Tibial nerve (tissue), 4 donors: Measurements from ENCODE around the gene SPATA33.

Experiments used
- EP300 ChIP-seq, 2 donors: sonication (generic); formaldehyde crosslinking; IDR thresholded peaks; one replicate each; pipeline ENCODE4 v1.6.1; 2017; ENCODE audit warnings: antibody characterized with exemption in 2 of 2, mild to moderate bottlenecking in 1 of 2
- TF ChIP-seq, protein P1 (sequence below), 5 experiments: fragments of 200-600 bp in 3 of 5; fragments of 450-650 bp in 2 of 5; sonication (generic) in 3 of 5; IDR thresholded peaks; one replicate each; pipeline ENCODE4 v1.5.1; 2016 to 2019; ENCODE audit warnings: antibody characterized with exemption in 5 of 5, mild to moderate bottlenecking in 3 of 5, moderate library complexity in 2 of 5

DNA sequence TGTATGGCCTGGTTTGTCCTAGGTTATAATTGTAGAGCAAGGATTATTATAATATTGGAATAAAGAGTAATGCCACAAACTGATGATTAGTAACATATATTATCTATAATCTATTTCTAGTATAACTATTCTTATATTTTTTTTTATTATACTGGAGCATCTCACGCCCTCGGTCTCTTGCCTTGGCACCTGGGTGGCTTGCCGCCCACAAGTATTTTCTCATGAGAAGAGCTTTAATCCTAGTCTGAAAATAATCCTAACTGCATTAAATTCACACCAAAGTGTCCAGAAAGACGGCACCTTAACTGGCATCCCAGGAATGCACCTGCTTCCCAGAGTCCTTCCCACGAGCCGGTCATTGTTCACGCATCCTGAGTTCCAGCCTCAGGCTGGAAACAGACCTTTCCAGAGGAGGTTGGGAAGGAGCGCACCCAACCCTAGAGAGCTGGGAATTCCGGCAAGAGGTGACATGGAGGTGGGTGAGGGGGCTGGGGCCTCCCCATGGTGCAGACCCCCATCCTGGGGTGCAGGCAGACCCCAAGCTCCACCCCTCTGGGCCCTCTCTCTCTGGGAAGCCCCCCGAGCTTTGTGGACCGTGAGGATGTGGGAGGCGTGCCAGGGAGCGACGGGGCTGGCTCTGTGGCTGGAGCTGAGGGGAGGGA is 16.0 kb upstream of the SPATA33 start:
- TF ChIP-seq, protein P1, sequence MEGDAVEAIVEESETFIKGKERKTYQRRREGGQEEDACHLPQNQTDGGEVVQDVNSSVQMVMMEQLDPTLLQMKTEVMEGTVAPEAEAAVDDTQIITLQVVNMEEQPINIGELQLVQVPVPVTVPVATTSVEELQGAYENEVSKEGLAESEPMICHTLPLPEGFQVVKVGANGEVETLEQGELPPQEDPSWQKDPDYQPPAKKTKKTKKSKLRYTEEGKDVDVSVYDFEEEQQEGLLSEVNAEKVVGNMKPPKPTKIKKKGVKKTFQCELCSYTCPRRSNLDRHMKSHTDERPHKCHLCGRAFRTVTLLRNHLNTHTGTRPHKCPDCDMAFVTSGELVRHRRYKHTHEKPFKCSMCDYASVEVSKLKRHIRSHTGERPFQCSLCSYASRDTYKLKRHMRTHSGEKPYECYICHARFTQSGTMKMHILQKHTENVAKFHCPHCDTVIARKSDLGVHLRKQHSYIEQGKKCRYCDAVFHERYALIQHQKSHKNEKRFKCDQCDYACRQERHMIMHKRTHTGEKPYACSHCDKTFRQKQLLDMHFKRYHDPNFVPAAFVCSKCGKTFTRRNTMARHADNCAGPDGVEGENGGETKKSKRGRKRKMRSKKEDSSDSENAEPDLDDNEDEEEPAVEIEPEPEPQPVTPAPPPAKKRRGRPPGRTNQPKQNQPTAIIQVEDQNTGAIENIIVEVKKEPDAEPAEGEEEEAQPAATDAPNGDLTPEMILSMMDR (IDR thresholded peaks at IDR 0.05): no peak
- TF ChIP-seq EP300 (IDR thresholded peaks at IDR 0.05): no peak
